ENCODE results near the gene GAPVD1.

GAPVD1 gene

DNA sequence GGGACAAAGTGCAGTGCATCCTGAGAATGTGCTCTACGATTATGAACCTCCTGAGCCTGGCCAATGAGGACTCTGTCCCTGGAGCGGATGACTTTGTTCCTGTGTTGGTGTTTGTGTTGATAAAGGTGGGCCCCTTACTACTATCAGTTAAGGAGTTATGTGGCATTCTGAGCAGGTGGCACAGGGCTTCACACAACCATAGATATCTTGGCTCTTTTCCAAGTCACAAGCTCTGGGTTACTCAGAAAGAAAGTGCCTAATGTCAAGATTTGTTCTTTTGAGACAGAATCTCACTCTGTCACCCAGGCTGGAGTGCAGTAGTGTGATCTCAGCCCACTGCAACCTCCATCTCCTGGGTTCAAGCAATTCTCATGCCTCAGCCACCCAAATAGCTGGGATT is 99.0 kb downstream of the GAPVD1 start:
- no peaks in the 10 kb centered on the region for H3K9me3 ChIP-seq (ENCODE audit: control insufficient read depth in 5 of 5, low read length in 5 of 5)
- H3K4me3 ChIP-seq (ENCODE audit: low read depth in 1 of 5, low read length in 5 of 5): no peak overlapping the region
- H3K36me3 ChIP-seq (ENCODE audit: control insufficient read depth in 5 of 5, insufficient read depth in 5 of 5, low read length in 5 of 5): peaks cover 33 to 88% (median 74%) of the 10 kb centered on the region in 5 donors
- H3K27me3 ChIP-seq (ENCODE audit: control insufficient read depth in 5 of 5, insufficient read depth in 4 of 5, low read length in 5 of 5): no peaks in the 10 kb centered on the region
- no peak overlapping the region for H3K27ac ChIP-seq (ENCODE audit: low read depth, low read length)
- no peaks in the 10 kb centered on the region for H3K4me1 ChIP-seq (ENCODE audit: control insufficient read depth in 5 of 5, insufficient read depth in 5 of 5, low read length in 5 of 5)
- no peak overlapping the region for H3K9ac ChIP-seq (ENCODE audit: low read length in 5 of 5)

DNA sequence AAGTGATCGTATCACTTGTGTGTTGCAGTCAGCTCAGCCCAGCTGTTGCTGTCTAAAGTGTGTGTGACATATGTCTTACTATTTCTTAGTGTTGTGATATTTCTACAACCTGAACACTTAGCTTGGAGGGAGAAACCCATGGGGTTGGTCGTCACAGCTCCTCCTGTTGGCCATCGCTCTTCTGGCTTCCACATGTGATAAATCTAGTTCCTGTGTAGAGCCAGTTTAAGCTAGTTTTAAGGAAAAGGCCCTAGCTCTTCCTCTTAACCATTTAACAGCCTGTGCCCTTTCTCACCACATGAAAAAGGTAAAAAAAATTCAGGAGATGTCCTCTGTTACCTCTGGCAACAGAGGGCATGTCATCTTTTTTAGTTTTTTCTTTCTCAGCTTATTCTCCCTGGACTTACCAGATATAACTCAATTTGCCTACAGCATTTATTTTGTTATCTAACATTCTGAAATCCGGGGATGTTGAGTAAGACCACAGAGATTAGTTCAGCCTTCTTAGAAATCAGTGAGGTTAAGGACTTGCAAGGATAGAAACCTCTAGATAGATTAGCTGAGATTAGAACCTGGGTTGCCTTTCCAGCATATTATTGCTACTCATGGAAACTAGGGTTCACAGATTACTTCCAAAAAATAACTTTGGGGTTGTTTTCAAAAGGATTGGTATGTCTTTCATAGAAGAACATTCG is 100.4 kb downstream of the GAPVD1 start:
- Histone ChIP-seq H3K4me1 (ENCODE audit: control insufficient read depth in 5 of 5, insufficient read depth in 5 of 5, low read length in 5 of 5) (no peaks in the 10 kb centered on the region), H3K27me3 (ENCODE audit: control insufficient read depth in 5 of 5, insufficient read depth in 4 of 5, low read length in 5 of 5) (no peaks in the 10 kb centered on the region), H3K9ac (ENCODE audit: low read length in 5 of 5) (no peak overlapping the region), H3K9me3 (ENCODE audit: control insufficient read depth in 5 of 5, low read length in 5 of 5) (no peaks in the 10 kb centered on the region), H3K36me3 (ENCODE audit: control insufficient read depth in 5 of 5, insufficient read depth in 5 of 5, low read length in 5 of 5) (peaks cover 27 to 79% (median 64%) of the 10 kb centered on the region in 5 donors), H3K27ac (ENCODE audit: low read depth, low read length) (no peak overlapping the region), H3K4me3 (ENCODE audit: low read depth in 1 of 5, low read length in 5 of 5) (no peak overlapping the region)

DNA sequence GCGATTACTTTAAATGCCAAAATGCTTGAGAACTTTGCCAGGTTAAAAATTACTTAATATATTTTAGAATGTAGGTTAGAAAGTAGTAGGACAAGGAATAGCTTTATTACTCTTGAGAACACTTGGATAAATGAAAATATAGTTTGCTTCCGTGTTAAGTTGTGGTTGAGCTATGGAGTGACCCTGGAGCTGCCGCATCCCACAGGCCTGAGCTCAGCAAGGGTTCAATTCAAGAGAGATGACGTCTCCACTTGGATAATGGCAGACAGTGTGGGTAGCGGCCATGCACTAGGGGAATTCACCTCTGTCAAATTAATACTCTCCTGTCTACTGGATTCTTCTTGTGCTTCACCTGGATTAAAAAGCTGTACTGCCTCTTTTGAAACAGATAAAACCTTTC is 105.0 kb downstream of the GAPVD1 start:
- Histone ChIP-seq H3K27ac (ENCODE audit: low read depth, low read length) (no peak overlapping the region), H3K9me3 (ENCODE audit: control insufficient read depth in 5 of 5, low read length in 5 of 5) (no peaks in the 10 kb centered on the region), H3K36me3 (ENCODE audit: control insufficient read depth in 5 of 5, insufficient read depth in 5 of 5, low read length in 5 of 5) (peaks cover 19 to 45% (median 36%) of the 10 kb centered on the region in 5 donors), H3K4me3 (ENCODE audit: low read depth in 1 of 5, low read length in 5 of 5) (no peak overlapping the region), H3K4me1 (ENCODE audit: control insufficient read depth in 5 of 5, insufficient read depth in 5 of 5, low read length in 5 of 5) (no peaks in the 10 kb centered on the region), H3K27me3 (ENCODE audit: control insufficient read depth in 5 of 5, insufficient read depth in 4 of 5, low read length in 5 of 5) (no peaks in the 10 kb centered on the region), H3K9ac (ENCODE audit: low read length in 5 of 5) (no peak overlapping the region)

DNA sequence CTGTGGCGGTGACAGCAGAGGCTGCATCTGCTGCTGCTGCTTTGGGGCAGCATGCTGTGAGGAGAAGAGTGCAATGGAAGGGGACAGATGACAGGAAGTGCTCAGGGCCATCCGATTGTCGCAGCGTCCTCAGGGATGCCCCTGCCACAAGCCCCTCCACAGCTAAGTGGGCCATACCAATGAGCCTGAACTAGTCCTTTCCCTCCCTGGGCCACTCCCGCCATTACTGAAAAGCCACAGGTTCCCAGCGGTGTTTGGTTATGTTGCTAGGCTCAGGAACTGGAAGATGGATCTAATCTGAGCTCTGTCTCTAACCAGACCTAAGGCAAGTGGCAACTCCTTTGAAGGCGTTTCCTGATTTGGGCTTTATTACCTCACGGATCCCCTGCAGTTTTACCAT is 109.2 kb downstream of the GAPVD1 start:
- no peaks in the 10 kb centered on the region for H3K27me3 ChIP-seq (ENCODE audit: control insufficient read depth in 5 of 5, insufficient read depth in 4 of 5, low read length in 5 of 5)
- H3K36me3 ChIP-seq (ENCODE audit: control insufficient read depth in 5 of 5, insufficient read depth in 5 of 5, low read length in 5 of 5): peaks cover 0 to 10% (median 7%) of the 10 kb centered on the region in 5 donors
- H3K4me1 ChIP-seq (ENCODE audit: control insufficient read depth in 5 of 5, insufficient read depth in 5 of 5, low read length in 5 of 5): peaks cover 0 to 9% (median 8%) of the 10 kb centered on the region in 5 donors
- H3K4me3 ChIP-seq (ENCODE audit: low read depth in 1 of 5, low read length in 5 of 5): no peak overlapping the region
- no peaks in the 10 kb centered on the region for H3K9me3 ChIP-seq (ENCODE audit: control insufficient read depth in 5 of 5, low read length in 5 of 5)
- H3K9ac ChIP-seq (ENCODE audit: low read length in 5 of 5): no peak overlapping the region
- H3K27ac ChIP-seq (ENCODE audit: low read depth, low read length): no peak overlapping the region

DNA sequence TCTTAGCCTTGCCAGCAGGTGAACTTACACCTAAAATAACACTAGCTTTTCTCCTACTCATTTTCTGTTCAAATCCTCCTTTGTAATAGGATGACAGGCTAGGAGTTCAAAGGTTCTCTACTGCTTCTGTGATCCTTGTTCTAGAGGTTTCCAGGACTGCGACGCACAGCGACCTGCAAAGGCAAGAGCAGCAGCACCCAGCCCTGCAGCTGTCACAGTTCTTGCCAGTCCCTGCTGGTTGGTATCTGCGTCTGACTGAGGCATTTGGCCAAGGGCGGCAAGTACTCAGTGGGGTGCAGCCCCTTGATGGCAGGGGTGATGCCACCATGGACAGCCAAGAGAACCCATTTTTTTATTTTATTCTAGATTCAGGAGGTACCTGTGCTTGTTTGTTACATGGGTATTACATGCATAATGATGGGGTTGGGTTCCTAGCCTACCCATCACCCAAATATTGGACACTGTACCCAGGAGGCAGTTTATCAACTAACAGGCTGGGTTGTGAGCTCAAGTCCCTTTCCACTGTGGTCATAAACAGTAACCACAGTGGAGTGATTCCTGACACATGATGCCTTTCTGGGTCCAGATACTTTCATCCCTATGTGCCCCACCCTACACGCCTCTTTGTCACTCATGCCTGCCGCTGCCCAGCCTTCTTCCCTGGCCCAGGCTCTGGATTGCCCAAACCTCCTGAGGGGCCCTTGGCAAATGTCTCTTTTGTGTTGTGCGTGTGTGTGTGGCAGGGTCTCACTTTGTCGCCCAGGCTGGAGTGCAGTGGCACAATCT is 111.0 kb downstream of the GAPVD1 start:
- Histone ChIP-seq H3K9me3 (ENCODE audit: control insufficient read depth in 5 of 5, low read length in 5 of 5) (no peaks in the 10 kb centered on the region), H3K36me3 (ENCODE audit: control insufficient read depth in 5 of 5, insufficient read depth in 5 of 5, low read length in 5 of 5) (peaks cover 0 to 4% (median 3%) of the 10 kb centered on the region in 5 donors), H3K9ac (ENCODE audit: low read length in 5 of 5) (no peak overlapping the region), H3K27ac (ENCODE audit: low read depth, low read length) (no peak overlapping the region), H3K4me3 (ENCODE audit: low read depth in 1 of 5, low read length in 5 of 5) (no peak overlapping the region), H3K27me3 (ENCODE audit: control insufficient read depth in 5 of 5, insufficient read depth in 4 of 5, low read length in 5 of 5) (peaks cover 4 to 16% (median 7%) of the 10 kb centered on the region in 5 donors), H3K4me1 (ENCODE audit: control insufficient read depth in 5 of 5, insufficient read depth in 5 of 5, low read length in 5 of 5) (peaks cover 0 to 9% (median 8%) of the 10 kb centered on the region in 5 donors)

DNA sequence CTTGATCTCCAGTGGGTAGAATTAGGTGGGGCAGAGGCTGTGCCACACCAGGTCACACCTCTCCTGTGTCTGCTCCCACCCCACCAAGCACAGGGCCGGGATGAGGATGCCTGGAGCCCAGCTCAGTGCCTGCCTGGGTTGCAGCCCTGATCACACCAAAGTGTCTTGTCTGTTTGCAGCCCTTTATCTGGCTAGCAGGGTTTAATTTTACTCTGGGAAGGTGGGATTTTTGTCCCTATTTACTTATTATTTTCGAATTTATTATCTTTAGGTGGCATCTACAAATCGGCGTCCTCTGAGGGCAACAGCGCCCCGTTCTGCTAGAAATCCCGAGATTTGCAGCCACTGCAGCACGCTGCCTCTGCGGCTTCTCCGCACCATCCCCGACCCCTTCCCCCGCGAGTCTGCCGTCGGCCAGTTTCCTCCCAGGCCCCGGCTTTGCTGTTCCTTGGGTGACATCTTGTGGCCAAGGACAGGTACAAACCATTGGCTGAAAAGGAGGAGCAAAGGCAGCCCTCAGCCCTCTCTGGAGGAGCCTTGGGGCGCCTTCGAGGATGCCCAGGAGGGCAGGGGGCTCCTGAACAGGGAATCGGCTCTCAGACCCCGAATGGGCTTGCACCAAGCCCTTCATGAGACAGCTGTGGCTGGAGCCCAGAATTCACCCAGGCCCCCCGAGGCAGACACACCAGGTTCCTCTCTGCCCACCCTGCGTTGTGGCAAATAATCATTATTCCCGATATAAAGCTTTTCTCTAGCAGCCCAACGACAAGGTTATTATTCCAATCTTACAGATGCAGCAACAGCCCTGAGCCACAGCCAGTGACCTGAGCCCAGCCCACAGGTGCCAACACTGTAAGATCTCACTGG is 113.0 kb downstream of the GAPVD1 start:
- Histone ChIP-seq H3K27me3 (ENCODE audit: control insufficient read depth in 5 of 5, insufficient read depth in 4 of 5, low read length in 5 of 5) (peaks cover 6 to 24% (median 12%) of the 10 kb centered on the region in 5 donors), H3K4me3 (ENCODE audit: low read depth in 1 of 5, low read length in 5 of 5) (peak overlapping the region in 3 of 5 donors; percentile 42 to 53 (median 49)), H3K4me1 (ENCODE audit: control insufficient read depth in 5 of 5, insufficient read depth in 5 of 5, low read length in 5 of 5) (peaks cover 0 to 9% (median 8%) of the 10 kb centered on the region in 5 donors), H3K9me3 (ENCODE audit: control insufficient read depth in 5 of 5, low read length in 5 of 5) (no peaks in the 10 kb centered on the region), H3K27ac (ENCODE audit: low read depth, low read length) (no peak overlapping the region), H3K36me3 (ENCODE audit: control insufficient read depth in 5 of 5, insufficient read depth in 5 of 5, low read length in 5 of 5) (no peaks in the 10 kb centered on the region), H3K9ac (ENCODE audit: low read length in 5 of 5) (peak overlapping the region in 2 of 5 donors; percentile 48 to 50)

DNA sequence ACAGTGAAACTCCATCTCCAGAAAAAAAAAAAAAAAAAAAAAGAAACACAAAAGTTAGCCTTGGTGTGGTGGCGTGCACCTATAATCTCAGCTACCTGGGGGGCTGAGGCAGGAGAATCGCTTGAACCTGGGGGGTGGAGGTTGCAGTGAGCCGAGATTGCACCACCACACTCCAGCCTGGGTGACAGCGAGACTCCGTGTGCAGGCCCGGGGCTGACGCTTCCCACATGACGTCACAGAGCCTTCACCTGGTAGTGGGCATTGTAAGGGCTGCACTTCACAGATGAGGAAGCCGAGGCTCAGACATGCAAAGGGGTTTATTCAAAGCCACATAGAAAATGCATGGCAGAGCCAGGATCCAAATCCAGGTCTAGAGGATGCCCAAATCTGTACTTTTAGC is 114.2 kb downstream of the GAPVD1 start:
- H3K27ac ChIP-seq (ENCODE audit: low read depth, low read length): no peak overlapping the region
- H3K4me1 ChIP-seq (ENCODE audit: control insufficient read depth in 5 of 5, insufficient read depth in 5 of 5, low read length in 5 of 5): peaks cover 0 to 9% (median 8%) of the 10 kb centered on the region in 5 donors
- H3K9me3 ChIP-seq (ENCODE audit: control insufficient read depth in 5 of 5, low read length in 5 of 5): no peaks in the 10 kb centered on the region

DNA sequence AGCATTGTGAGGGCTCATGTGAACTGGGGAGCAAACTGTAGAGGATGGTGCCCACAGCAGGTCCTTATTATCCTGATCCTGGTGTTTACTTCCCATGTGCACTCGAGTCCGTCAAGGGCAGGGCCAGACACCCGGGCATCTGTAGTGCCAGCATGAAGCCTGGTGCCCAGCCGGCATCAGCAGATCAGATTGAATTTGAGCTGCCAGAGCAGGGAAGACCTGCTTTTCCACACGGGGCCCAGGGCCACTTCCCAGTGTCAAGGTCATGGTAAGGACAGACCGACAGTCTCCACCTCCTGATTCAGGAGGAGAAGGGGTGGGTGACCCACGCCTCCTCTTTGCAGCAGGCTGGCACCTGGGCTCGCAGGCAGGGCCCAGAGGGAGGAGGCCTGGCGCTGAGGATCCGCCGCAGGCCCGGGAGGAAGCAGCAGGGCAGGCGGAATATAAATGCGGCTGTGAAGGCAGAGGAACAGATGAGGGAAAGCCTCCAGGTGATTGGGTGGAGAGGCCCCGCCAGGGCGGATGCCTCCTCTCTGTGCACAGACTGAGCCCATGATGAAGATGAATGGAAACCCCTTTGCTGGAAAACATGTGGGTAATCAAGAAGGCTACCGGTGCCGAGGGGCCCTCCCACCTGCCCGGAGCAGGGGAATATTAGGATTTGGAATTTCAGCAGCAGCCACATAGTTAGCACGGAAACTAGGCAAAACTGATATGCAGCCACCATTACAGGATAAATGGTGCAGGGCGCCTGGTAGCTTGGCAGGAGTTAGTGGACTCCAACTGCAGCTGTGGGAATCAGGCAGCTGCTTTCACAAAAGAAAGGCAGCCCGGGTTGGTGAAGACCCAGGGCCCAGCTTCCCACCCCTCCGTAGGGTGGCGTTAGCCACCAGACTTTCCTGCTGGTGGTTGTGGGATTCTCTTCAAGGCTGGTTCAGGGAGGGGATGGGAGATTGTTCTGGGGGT is 114.9 kb downstream of the GAPVD1 start:
- Histone ChIP-seq H3K27ac (ENCODE audit: low read depth, low read length) (no peak overlapping the region), H3K9me3 (ENCODE audit: control insufficient read depth in 5 of 5, low read length in 5 of 5) (no peaks in the 10 kb centered on the region), H3K9ac (ENCODE audit: low read length in 5 of 5) (no peak overlapping the region), H3K4me1 (ENCODE audit: control insufficient read depth in 5 of 5, insufficient read depth in 5 of 5, low read length in 5 of 5) (peaks cover 0 to 9% (median 8%) of the 10 kb centered on the region in 5 donors), H3K4me3 (ENCODE audit: low read depth in 1 of 5, low read length in 5 of 5) (no peak overlapping the region), H3K36me3 (ENCODE audit: control insufficient read depth in 5 of 5, insufficient read depth in 5 of 5, low read length in 5 of 5) (no peaks in the 10 kb centered on the region), H3K27me3 (ENCODE audit: control insufficient read depth in 5 of 5, insufficient read depth in 4 of 5, low read length in 5 of 5) (peaks cover 6 to 29% (median 14%) of the 10 kb centered on the region in 5 donors)

More for the DNA sequence above, 114.2 kb downstream of the GAPVD1 start:
- H3K27me3 ChIP-seq (ENCODE audit: control insufficient read depth in 5 of 5, insufficient read depth in 4 of 5, low read length in 5 of 5): peaks cover 6 to 29% (median 14%) of the 10 kb centered on the region in 5 donors
- H3K9ac ChIP-seq (ENCODE audit: low read length in 5 of 5): no peak overlapping the region
- no peak overlapping the region for H3K4me3 ChIP-seq (ENCODE audit: low read depth in 1 of 5, low read length in 5 of 5)
- no peaks in the 10 kb centered on the region for H3K36me3 ChIP-seq (ENCODE audit: control insufficient read depth in 5 of 5, insufficient read depth in 5 of 5, low read length in 5 of 5)
